ENCODE data around the gene CAMKMT.

The CAMKMT gene

DNA sequence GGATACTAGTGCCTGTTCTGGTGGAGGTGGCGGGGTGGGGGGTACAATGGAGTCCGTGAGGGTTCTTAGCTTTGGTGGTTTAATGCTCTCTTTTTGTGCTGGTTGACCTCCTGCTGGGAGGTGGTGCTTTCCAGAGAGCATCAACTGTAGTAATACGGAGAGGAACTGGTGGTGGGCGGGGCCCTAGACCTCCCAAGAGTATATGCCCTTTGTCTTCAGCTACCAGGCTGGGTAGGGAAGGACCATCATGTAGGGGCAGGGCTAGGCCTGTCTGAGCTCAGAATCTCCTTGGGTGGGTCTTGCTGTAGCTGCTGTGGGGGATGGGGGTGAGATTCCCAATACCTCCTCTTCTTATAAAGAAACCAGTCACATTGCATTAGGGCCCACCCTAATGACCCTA, 27.1 kb downstream of the CAMKMT start:
- peaks cover 11% of the 10 kb centered on the region for H3F3A ChIP-seq (ENCODE audit: insufficient read depth)
- no peak overlapping the region for H3K27ac ChIP-seq (ENCODE audit: low read depth, low read length)
- H3K79me2 ChIP-seq (ENCODE audit: insufficient read depth, low read length), result peaks cover 13% of the 10 kb centered on the region
- H3K9me3 ChIP-seq (ENCODE audit: insufficient read depth, low read length), result no peaks in the 10 kb centered on the region
- no peaks in the 10 kb centered on the region for H3K27me3 ChIP-seq (ENCODE audit: low read length)
- no peak overlapping the region for H3K9ac ChIP-seq (ENCODE audit: low read length)
- no peak overlapping the region for H3K4me3 ChIP-seq (ENCODE audit: insufficient read depth, low read length, poor library complexity, severe bottlenecking)
- no peaks in the 10 kb centered on the region; the same call in 1 of the 2 replicates for H4K20me1 ChIP-seq (ENCODE audit: low read depth, low read length)
- H3K4me2 ChIP-seq (ENCODE audit: low read depth, low read length, poor library complexity, severe bottlenecking), result no peak overlapping the region
- no peak for TF ChIP-seq EZH2phosphoT487 (conservative IDR thresholded peaks at IDR 0.05; ENCODE audit: low read length)
- TF ChIP-seq, protein P1, sequence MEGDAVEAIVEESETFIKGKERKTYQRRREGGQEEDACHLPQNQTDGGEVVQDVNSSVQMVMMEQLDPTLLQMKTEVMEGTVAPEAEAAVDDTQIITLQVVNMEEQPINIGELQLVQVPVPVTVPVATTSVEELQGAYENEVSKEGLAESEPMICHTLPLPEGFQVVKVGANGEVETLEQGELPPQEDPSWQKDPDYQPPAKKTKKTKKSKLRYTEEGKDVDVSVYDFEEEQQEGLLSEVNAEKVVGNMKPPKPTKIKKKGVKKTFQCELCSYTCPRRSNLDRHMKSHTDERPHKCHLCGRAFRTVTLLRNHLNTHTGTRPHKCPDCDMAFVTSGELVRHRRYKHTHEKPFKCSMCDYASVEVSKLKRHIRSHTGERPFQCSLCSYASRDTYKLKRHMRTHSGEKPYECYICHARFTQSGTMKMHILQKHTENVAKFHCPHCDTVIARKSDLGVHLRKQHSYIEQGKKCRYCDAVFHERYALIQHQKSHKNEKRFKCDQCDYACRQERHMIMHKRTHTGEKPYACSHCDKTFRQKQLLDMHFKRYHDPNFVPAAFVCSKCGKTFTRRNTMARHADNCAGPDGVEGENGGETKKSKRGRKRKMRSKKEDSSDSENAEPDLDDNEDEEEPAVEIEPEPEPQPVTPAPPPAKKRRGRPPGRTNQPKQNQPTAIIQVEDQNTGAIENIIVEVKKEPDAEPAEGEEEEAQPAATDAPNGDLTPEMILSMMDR (IDR thresholded peaks at IDR 0.05; ENCODE audit: insufficient read depth, low read length, poor library complexity, severe bottlenecking), result no peak
- H3K36me3 ChIP-seq (ENCODE audit: low read length), result 0 out of 2 replicates have a peak, but pooled peaks cover 3% of the 10 kb centered on the region
- H2AFZ ChIP-seq (ENCODE audit: low read depth, low read length, severe bottlenecking), result no peak overlapping the region
- no peaks in the 10 kb centered on the region for H3K9me2 ChIP-seq (replicated peaks; ENCODE audit: insufficient read depth, low read length)

DNA sequence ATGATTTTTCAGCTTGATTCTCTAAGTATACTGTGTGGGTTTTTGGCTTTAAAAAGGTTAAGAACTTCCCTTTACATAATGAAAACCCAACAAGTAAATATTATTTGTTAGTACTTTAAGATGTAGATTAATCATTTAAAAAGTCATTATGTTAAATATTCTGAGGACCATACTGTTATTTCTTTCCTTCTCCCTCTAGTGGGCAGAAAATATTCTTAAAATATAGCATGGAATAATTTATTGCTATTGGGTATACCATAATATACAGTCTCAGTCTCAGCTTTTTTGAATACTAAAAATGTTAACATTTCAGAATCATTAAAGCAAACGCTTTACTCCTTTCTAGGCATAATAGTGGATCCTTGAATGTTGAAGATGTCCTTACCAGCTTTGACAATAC, 28.1 kb downstream of the CAMKMT start:
- no peak overlapping the region for H3K27ac ChIP-seq (ENCODE audit: low read depth, low read length)
- no peak overlapping the region for H3K4me2 ChIP-seq (ENCODE audit: low read depth, low read length, poor library complexity, severe bottlenecking)
- H3K27me3 ChIP-seq (ENCODE audit: low read length), result no peaks in the 10 kb centered on the region
- H3K4me3 ChIP-seq (ENCODE audit: insufficient read depth, low read length, poor library complexity, severe bottlenecking), result no peak overlapping the region
- no peak overlapping the region for H3K9ac ChIP-seq (ENCODE audit: low read length)
- TF ChIP-seq, protein P1 (IDR thresholded peaks at IDR 0.05; ENCODE audit: insufficient read depth, low read length, poor library complexity, severe bottlenecking), result peak; percentile 22
- no peak for TF ChIP-seq EZH2phosphoT487 (conservative IDR thresholded peaks at IDR 0.05; ENCODE audit: low read length)
- peaks cover 3% of the 10 kb centered on the region; the same call in 1 of the 2 replicates for H3K36me3 ChIP-seq (ENCODE audit: low read length)
- peaks cover 11% of the 10 kb centered on the region for H3F3A ChIP-seq (ENCODE audit: insufficient read depth)
- no peaks in the 10 kb centered on the region for H3K9me2 ChIP-seq (replicated peaks; ENCODE audit: insufficient read depth, low read length)
- H3K9me3 ChIP-seq (ENCODE audit: insufficient read depth, low read length), result no peaks in the 10 kb centered on the region
- peaks cover 12% of the 10 kb centered on the region for H3K79me2 ChIP-seq (ENCODE audit: insufficient read depth, low read length)
- no peaks in the 10 kb centered on the region; the same call in 1 of the 2 replicates for H4K20me1 ChIP-seq (ENCODE audit: low read depth, low read length)
- H2AFZ ChIP-seq (ENCODE audit: low read depth, low read length, severe bottlenecking), result no peak overlapping the region

DNA sequence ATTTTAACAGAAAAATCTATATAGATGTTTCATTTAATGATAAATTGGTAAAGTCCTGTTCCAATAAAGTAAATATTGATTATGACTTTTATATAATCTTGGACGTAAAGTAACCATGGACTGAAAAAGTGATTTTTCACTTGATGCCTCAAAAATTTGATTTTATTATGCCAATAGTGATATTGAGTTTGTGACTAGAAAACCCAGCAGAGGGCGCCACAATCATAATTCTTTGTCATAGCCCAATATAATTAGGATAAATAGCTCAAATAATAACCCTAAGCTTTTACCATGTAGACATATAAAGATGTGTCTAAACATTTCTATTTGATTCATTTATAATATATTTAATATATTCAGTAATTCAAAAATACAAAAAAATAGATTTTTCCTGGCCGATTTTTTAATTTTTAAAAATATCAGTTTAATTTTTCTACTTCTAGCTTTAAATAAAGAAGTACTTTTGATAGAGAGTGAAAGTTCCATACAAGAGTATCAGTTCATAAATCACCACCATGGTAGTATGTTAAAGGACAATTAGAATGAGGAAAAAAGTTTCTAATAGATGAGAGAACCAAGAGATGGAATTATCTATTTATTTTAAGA, 30.7 kb downstream of the CAMKMT start:
- Histone ChIP-seq H3K4me2 (ENCODE audit: low read depth, low read length, poor library complexity, severe bottlenecking) (no peak overlapping the region), H3K36me3 (ENCODE audit: low read length) (peaks cover 9% of the 10 kb centered on the region; the same call in 1 of the 2 replicates), H3F3A (ENCODE audit: insufficient read depth) (peaks cover 11% of the 10 kb centered on the region), H3K79me2 (ENCODE audit: insufficient read depth, low read length) (no peaks in the 10 kb centered on the region; the same call in 1 of the 2 replicates), H3K9me2 (replicated peaks; ENCODE audit: insufficient read depth, low read length) (no peaks in the 10 kb centered on the region), H3K9ac (ENCODE audit: low read length) (no peak overlapping the region), H3K27ac (ENCODE audit: low read depth, low read length) (no peak overlapping the region), H4K20me1 (ENCODE audit: low read depth, low read length) (no peaks in the 10 kb centered on the region; the same call in 1 of the 2 replicates), H3K9me3 (ENCODE audit: insufficient read depth, low read length) (no peaks in the 10 kb centered on the region), H3K27me3 (ENCODE audit: low read length) (no peaks in the 10 kb centered on the region), H3K4me3 (ENCODE audit: insufficient read depth, low read length, poor library complexity, severe bottlenecking) (no peak overlapping the region), H2AFZ (ENCODE audit: low read depth, low read length, severe bottlenecking) (no peak overlapping the region)
- no peak for TF ChIP-seq EZH2phosphoT487 (conservative IDR thresholded peaks at IDR 0.05; ENCODE audit: low read length)
- TF ChIP-seq, protein P1 (IDR thresholded peaks at IDR 0.05; ENCODE audit: insufficient read depth, low read length, poor library complexity, severe bottlenecking), result peak; percentile 56
